Measurements from ENCODE around the gene SLC22A23.
"Not testable (repeated sequence)": the region's sequence is repeated elsewhere in the genome, so short reads cannot be mapped to it uniquely, and the experiment has no call there.

The SLC22A23 gene

GRCh38 chr6:3403238-3404173 lies 53.3 kb downstream of the SLC22A23 start:
- DNase-seq = no peak

- DNase-seq = no peak
Observed at GRCh38 chr6:3402310-3403237, 54.3 kb downstream of the SLC22A23 start.

- no peak for DNase-seq
Observed at GRCh38 chr6:3400162-3400561, 56.7 kb downstream of the SLC22A23 start.

GRCh38 chr6:3398755-3399696 lies 57.8 kb downstream of the SLC22A23 start:
- DNase-seq = no peak

- no peak for DNase-seq
Observed at GRCh38 chr6:3398165-3398562, 58.7 kb downstream of the SLC22A23 start.

GRCh38 chr6:3397229-3398164 lies 59.4 kb downstream of the SLC22A23 start:
- DNase-seq = no peak

- no peak for DNase-seq
Observed at GRCh38 chr6:3396503-3397180, 60.2 kb downstream of the SLC22A23 start.

- DNase-seq = no peak
Observed at GRCh38 chr6:3394671-3395070, 62.2 kb downstream of the SLC22A23 start.

- DNase-seq = no peak
Observed at GRCh38 chr6:3393836-3394202, 63.0 kb downstream of the SLC22A23 start.

- no peak for DNase-seq
Observed at GRCh38 chr6:3392930-3393835, 63.7 kb downstream of the SLC22A23 start.

- DNase-seq = no peak
Observed at GRCh38 chr6:3391902-3392458, 64.9 kb downstream of the SLC22A23 start.

GRCh38 chr6:3390698-3391097 lies 66.2 kb downstream of the SLC22A23 start:
- DNase-seq = no peak

GRCh38 chr6:3389390-3390167 lies 67.3 kb downstream of the SLC22A23 start:
- DNase-seq = no peak

- DNase-seq = no peak
Observed at GRCh38 chr6:3388786-3389185, 68.1 kb downstream of the SLC22A23 start.

- no peak for DNase-seq
Observed at GRCh38 chr6:3386374-3386857, 70.4 kb downstream of the SLC22A23 start.

- no peak for DNase-seq
Observed at GRCh38 chr6:3385660-3386151, 71.1 kb downstream of the SLC22A23 start.

- DNase-seq = not testable (repeated sequence)
Observed at GRCh38 chr6:3385181-3385580, 71.7 kb downstream of the SLC22A23 start.

Data from CD4-positive, alpha-beta T cell treated with Interleukin-17A for 4 hours (primary cell).